GM21360 (cell line): ENCODE measurements around the gene CASQ1.

Experiments used
- ATAC-seq: cut with Tn5 transposase; IDR thresholded peaks from one replicate; pipeline ENCODE4 v1.9.1; 2021; ENCODE audit warnings: mild to moderate bottlenecking, moderate library complexity; ENCODE audit not compliant: unreplicated experiment

CASQ1 gene

DNA sequence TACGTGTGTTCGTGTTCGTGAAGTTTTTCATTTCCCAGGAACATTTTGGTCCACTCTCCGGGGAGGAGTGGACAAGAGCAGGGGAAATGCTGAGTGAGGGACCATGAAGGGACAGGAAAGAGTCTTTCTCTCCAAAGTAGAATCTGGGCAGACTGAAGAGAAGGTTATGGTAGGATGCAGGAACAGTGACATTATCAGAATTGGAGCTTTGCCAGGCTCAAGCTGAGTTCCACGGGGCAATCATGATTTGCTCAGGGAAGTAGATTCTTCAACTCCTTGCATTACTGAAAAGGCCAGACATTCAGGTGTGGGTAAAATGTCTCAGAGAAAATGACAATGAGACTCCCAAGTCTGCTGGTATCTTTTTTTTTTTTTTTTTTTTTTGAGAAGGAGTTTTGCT lies 22.4 kb upstream of the CASQ1 start:
- no peak for ATAC-seq

- ATAC-seq, result no peak
Observed at GRCh38 chr1:160168609-160169369, 21.6 kb upstream of the CASQ1 start.

DNA sequence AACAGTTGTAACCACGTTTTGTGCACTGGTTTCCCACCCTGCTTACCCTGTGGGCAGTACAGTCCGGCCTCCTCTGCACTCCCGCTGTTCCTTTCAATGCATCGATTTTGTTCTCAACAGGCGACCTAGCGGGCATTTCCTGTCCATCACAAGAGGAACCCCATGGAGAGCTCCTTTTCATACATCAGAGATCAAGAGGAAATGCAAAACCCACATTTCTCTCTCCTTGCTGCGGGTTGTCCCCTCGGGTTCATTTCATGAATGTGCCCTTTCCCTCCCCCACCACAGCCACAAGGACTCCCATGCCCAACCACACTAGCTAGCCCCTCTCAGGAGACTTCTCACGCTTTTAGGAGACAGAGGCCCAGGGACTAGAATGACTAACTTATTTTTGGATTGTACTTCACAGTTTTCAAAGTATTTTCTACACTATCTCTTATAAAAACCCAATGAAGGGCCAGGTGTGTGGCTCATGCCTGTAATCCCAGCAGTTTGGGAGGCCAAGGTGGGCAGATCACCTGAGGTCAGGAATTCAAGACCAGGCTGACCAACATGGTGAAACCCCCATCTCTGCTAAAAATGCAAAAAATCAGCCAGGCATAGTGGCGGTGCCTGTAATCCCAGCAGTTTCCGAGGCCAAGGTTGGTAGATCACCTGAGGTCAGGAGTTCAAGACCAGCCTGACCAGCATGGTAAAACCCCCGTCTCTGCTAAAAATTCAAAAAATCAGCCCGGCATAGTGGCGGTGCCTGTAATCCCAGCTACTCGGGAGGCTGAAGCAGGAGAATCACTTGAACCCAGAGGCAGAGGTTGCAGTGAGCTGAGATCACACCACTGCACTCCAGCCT lies 20.6 kb upstream of the CASQ1 start:
- no peak for ATAC-seq

DNA sequence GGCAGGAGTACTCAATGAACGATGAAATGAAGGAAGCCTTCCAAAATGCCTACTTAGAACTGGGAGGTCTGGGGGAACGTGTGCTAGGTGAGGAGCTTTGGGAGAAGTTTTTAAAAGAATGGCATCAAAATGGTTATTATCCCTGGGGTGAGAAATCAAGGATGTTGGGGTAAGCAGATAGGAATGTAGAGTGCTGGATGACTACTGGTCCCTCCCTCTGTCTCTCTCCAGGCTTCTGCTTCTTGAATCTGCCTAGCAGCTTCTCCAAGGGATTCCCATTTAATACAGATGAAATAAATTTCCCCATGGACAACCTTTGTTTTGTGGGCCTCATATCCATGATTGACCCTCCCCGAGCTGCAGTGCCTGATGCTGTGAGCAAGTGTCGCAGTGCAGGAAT lies 19.0 kb upstream of the CASQ1 start:
- ATAC-seq, result no peak

DNA sequence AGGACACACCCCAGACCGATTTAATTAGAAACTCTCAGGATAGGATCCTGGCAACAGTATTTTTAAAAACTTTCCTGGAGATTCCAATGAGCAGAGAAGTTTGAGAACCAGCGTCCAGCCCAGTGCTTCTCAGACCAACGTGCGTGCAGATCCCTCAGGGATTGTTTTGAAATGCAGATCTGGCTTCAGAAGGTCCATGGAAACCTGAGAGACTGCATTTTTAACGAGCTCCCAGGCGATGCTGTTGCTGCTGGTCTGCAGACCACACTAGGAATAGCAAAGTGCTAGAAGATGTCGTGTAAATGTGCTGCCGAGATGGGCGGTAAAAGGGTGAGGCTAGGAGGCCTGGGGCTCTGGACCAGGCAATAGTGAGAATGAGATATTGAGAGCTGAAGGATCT lies 18.4 kb upstream of the CASQ1 start:
- ATAC-seq, result no peak

GRCh38 chr1:160177231-160177630 lies 13.1 kb upstream of the CASQ1 start:
- no peak for ATAC-seq

GRCh38 chr1:160177667-160178066 lies 12.7 kb upstream of the CASQ1 start:
- no peak for ATAC-seq

- ATAC-seq, result no peak
Observed at GRCh38 chr1:160178731-160179130, 11.6 kb upstream of the CASQ1 start.

DNA sequence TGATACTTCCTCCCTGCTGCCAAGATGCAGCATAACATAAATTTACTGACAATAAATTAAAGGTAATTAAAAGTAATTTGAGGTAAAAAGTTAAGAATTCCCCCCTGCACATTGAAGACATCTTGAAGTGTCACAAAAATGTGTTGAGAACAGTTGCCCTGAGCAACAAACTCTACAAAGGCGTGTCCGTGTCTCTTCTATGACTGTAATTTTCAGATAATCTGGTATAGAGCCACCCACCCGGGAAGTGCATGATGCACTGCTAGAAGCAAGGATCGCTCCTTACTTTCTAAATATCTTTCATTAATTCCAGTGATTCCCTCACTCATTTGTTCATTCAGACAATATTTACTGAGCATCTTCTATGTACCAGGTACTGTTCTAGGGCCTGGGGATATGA lies 11.0 kb upstream of the CASQ1 start:
- no peak for ATAC-seq

GRCh38 chr1:160186246-160186645 lies 4.1 kb upstream of the CASQ1 start:
- no peak for ATAC-seq

DNA sequence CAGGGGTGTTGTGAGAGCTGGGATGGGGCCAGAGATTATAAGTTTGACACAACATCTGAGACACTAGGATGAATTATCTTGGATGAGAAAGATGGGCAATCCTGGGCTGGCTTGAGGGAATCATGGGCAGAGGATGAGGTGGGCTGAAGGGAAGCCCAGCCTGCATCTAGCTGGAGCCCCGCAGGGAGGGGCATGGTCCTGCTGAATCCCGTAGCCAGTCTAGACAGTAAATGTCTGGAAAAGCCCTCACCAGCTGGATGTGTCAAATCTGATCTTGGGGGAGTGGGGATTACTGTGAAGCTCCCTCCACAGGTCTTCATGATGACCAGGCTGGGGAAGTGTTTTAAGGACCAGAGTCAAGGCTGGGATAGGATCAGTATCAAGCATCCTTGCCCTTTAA lies 3.6 kb upstream of the CASQ1 start:
- no peak for ATAC-seq

DNA sequence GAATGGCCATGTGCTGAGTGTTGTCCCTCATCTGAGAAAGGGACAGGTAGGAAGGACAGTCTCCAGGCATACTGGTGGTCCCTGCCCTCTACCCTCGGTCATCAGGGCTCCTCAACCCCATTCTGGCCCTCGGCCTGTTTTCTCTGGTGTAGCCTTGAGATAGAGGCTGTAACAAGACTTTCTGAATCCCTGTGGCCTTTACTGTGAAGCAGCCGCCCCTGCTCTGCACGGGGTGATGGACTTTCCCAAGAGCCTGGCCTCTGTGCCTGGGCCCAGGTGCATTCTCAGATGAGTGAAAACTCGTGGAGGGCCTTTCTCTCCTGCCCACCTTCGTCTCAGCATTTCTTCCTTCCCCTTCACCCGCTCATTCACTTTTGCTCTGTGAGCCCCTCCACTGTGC lies 3.0 kb upstream of the CASQ1 start:
- ATAC-seq, result no peak

DNA sequence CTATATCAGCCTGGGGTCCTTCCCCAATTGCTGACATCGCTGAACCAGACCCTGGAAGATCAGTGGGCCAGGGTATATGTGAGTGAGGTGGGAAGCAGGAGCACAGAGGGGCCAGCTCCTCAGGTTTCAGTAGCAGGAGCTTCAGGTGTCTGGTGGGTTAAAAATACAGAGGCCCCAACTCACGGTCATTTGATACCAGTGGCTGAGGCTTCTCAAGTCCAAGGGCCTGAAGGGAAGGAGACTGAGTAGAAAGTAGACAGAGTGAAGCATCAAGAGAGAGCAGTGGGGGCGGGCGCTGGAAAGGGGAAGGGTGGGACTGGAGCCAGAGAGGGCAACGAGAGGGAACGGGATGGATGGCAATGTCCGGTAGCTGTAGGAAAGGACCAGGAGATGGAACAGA lies 2.0 kb upstream of the CASQ1 start:
- no peak for ATAC-seq

- ATAC-seq, result no peak
Observed at GRCh38 chr1:160191756-160192155, 1.4 kb downstream of the CASQ1 start.

DNA sequence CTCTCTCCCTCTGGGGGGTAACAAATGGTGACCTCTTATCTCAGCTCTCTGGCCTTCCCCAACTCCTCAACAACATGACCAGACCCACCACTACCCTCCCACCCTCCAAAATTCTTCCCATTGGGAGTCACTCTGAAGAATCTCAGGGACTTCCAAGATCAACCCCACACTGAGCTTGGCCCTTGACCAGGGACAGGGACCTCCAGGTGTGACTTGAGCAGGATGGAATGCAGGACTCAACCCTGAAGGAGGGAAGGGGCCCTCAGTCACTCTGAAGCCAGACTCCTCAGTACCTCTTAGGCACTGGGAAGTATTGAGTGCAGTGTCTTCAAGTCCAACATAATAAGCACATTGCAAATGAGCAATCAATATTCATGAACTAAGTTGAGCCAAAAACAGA lies 1.9 kb downstream of the CASQ1 start:
- no peak for ATAC-seq

- peak; percentile 61 for ATAC-seq
Observed at GRCh38 chr1:160193091-160193819, 2.9 kb downstream of the CASQ1 start.

GRCh38 chr1:160193832-160194736 lies 3.7 kb downstream of the CASQ1 start:
- no peak for ATAC-seq

GRCh38 chr1:160194737-160195059 lies 4.3 kb downstream of the CASQ1 start:
- no peak for ATAC-seq

DNA sequence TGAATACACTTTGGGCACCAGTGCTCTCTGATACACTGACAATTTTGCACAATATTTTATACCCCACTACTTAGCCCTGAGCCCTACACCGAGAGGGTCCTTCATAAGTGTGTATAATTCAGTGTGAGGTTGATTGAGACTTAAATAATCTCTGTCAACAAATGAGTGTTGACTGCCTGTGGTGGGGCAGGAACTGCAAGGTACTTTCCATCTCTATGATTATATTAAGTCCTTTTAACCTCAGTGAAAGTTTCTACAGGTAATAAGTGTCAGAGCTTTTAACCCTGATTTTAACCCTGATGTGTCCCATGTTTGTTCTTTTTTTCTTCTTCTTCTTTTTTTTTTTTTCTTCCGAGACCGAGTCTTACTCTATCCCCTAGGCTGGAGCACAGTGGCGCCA lies 5.8 kb downstream of the CASQ1 start:
- no peak for ATAC-seq

DNA sequence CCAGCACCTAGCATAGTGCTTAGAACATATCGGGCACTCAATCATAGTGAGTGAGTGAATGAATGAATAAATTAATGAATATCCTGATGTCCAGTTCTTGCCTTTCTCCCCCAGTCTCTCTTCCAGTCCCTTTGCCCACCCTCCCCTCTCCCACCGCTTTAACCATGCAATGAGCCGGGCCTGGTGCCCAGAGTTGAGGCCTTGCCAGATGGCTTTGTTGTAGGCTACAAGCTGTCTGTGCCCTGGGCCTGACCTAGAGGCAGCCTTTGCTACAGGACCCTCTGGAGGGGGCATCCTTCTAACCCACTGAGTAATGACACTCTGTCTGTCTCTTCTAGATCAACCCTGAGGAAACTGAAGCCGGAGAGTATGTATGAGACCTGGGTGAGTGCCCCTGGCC lies 6.9 kb downstream of the CASQ1 start:
- ATAC-seq, result no peak

DNA sequence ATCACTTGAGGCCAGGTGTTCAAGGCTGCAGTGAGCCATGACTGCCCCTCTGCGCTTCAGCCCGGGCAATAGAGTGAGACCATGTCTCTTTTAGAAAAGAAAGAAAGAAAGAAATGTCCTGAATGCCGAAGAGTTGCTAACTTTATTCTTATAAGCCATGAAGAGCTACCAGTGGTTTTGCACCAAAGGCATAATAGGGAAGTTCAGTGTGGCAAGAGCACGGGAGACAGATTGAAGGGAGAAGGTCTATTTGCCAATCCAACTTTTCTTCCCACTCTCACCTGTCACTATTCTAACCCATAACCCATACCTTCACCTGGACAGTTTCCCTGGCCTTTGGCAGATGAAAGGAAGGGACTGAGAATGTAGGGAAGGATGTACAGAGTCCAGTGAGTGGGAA lies 10.4 kb downstream of the CASQ1 start:
- no peak for ATAC-seq
